Stimulated activated CD8-positive, alpha-beta memory T cell treated with anti-CD3 and anti-CD28 coated beads, Interleukin-7, amount 100 ng/mL, for 4 hours (primary cell): ENCODE data around the gene HOXC10.

ENCODE experiments used
- DNase-seq, 2 donors: peaks; one replicate each; pipeline ENCODE4 v3.0.0-alpha.2; 2020; ENCODE audit warnings: low read depth in 2 of 2

HOXC10 gene

GRCh38 chr12:54029529-54030441 is 44.8 kb downstream of the HOXC10 start:
- DNase-seq: no peak

GRCh38 chr12:54030442-54030801 is 45.5 kb downstream of the HOXC10 start:
- no peak for DNase-seq

GRCh38 chr12:54030889-54031471 is 46.0 kb downstream of the HOXC10 start:
- no peak for DNase-seq

GRCh38 chr12:54031480-54031879 is 46.5 kb downstream of the HOXC10 start:
- no peak for DNase-seq

GRCh38 chr12:54032086-54032619 is 47.2 kb downstream of the HOXC10 start:
- no peak for DNase-seq

GRCh38 chr12:54032627-54033100 is 47.7 kb downstream of the HOXC10 start, which contains the start of gene HOXC5:
Gene HOXC5, plus strand, starts transcription at chr12:54033050. Its CDS starts 73 bp downstream, at chr12:54033123.
- peak; percentile 37 for DNase-seq

GRCh38 chr12:54033106-54033979 is 48.4 kb downstream of the HOXC10 start:
- no peak for DNase-seq

- no peak for DNase-seq
Measured at GRCh38 chr12:54033980-54034784, 49.2 kb downstream of the HOXC10 start.

- no peak for DNase-seq
Measured at GRCh38 chr12:54034785-54035310, 49.9 kb downstream of the HOXC10 start.

- DNase-seq: no peak
Measured at GRCh38 chr12:54035568-54036264, 50.8 kb downstream of the HOXC10 start.

- no peak for DNase-seq
Measured at GRCh38 chr12:54036620-54037359, 51.8 kb downstream of the HOXC10 start.

GRCh38 chr12:54037360-54038283 is 52.7 kb downstream of the HOXC10 start:
- no peak for DNase-seq

GRCh38 chr12:54038284-54038870 is 53.4 kb downstream of the HOXC10 start:
- DNase-seq: no peak

- no peak for DNase-seq
Measured at GRCh38 chr12:54038871-54039414, 54.0 kb downstream of the HOXC10 start.

GRCh38 chr12:54039417-54040147 is 54.6 kb downstream of the HOXC10 start:
- no peak for DNase-seq
